ENCODE data around the gene KCNA2. TPM values are rescaled to one million over a fixed set of nuclear protein-coding genes. Genes with fewer than 3 reads are reported as not detected.

The KCNA2 gene
- total RNA-seq = under 1 TPM; 0.19 to 0.64 TPM

DNA sequence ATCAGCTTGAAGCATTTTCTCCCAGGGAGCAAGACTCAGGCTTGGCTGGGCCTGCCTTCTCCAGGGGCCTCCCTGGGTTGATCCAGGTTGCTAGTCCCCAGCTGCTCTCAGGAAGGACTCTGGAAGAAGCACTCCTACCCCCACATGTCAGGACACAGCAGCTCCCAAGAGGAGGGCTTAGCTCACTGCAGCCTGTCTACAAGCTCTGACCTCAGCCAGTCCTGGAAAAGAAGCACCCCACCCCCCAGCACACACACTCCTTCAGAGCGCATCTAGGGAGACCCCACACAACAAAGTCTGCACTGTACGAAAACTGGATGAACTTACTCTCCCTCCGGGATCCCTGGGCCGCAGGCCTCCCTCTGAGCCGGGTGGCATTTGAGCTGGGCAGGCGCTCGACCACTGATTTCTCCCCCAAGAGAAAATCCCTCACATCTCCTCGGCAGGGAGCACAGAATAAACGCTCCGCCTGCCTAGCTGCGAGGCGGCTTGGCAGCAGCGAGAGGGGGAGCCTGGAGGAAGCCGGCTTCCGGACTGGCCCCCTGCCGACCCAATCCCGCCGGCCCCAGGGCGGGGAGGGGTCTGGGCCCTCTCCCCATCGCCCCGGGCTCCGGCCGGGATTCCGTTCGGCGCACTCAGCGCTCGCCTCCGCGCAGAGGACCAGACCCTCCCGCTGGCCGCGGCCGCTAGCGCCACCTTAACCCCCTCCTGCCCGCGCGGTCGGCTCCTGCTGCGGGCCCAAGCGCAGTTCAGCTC, at the start of gene KCNA2:
TSS of gene KCNA2 (minus strand) at position 458 of the 756 bp plus-strand sequence. CDS start 1,576 bp downstream, outside the sequence.
- Mint-ChIP-seq H3K27me3 (ENCODE audit: low read depth) (peaks cover 51% of the 10 kb centered on the region), H3K9me3 (no peaks in the 10 kb centered on the region), H3K36me3 (ENCODE audit: low read depth) (no peaks in the 10 kb centered on the region), H3K4me1 (ENCODE audit: low read depth) (peaks cover 17% of the 10 kb centered on the region), H3K27ac (no peak within 1 kb of the TSS), H3K4me3 (peak within 1 kb of the TSS; percentile 75)
- intact Hi-C loops (cut with micrococcal nuclease) = no loop called here
- CTCF ChIA-PET = interaction anchor here (0.6 to 3.5 kb wide), 16 partner anchors 7 to 779 kb away, joined by 3 to 14 read pairs (median 3); no protein-coding TSS in a partner anchor
- DNase-seq = no peak

GRCh38 chr1:110650609-110651008, 44.5 kb upstream of the KCNA2 start:
- intact Hi-C loops (cut with micrococcal nuclease) = no loop called here
- Mint-ChIP-seq H3K4me3 (no peak overlapping the region), H3K4me1 (ENCODE audit: low read depth) (peaks cover 35% of the 10 kb centered on the region), H3K36me3 (ENCODE audit: low read depth) (peaks cover 4% of the 10 kb centered on the region), H3K9me3 (no peaks in the 10 kb centered on the region), H3K27ac (no peak overlapping the region), H3K27me3 (ENCODE audit: low read depth) (no peaks in the 10 kb centered on the region)
- CTCF ChIA-PET = interaction anchor here (7.4 kb wide), 1 partner anchor 17 kb away, joined by 135 read pairs; no protein-coding TSS in a partner anchor
- DNase-seq = no peak

DNA sequence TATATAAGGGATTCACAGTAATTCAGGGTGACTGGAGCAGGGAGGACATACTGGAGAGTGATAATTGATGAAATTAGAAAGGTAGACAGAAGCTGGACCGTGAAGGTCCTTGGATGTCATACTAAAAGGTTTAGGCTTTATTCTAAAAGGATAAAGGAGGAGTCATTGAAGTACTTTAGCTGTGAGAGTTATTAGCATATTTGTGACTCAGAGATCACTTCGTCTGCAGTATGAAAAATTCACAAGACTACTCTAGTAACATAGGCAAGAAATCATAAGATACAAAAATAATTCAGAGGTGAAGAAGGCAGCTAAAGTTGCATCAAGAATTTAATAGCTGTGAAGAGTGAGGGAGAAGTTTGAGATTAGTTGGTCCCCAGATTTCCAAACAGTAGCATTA, 42.3 kb upstream of the KCNA2 start:
- no peaks in the 10 kb centered on the region for H3K9me3 Mint-ChIP-seq
- DNase-seq = no peak
- H3K27me3 Mint-ChIP-seq (ENCODE audit: low read depth) = no peaks in the 10 kb centered on the region
- H3K36me3 Mint-ChIP-seq (ENCODE audit: low read depth) = no peaks in the 10 kb centered on the region
- H3K27ac Mint-ChIP-seq = no peak overlapping the region
- intact Hi-C loops (cut with micrococcal nuclease) = loop anchor here (5.0 kb wide), 1 partner anchor 629 kb away; no protein-coding TSS in a partner anchor
- CTCF ChIA-PET = interaction anchor here (0.6 to 7.4 kb wide), 7 partner anchors 9 to 117 kb away, joined by 3 to 135 read pairs (median 15); no protein-coding TSS in a partner anchor
- peaks cover 42% of the 10 kb centered on the region for H3K4me1 Mint-ChIP-seq (ENCODE audit: low read depth)
- H3K4me3 Mint-ChIP-seq = no peak overlapping the region

- CTCF ChIA-PET = interaction anchor here (0.9 to 7.4 kb wide), 7 partner anchors 10 to 118 kb away, joined by 3 to 135 read pairs (median 15); partner anchors contain the start of gene KCNA3
- no peak for DNase-seq
- Mint-ChIP-seq H3K27ac (no peak overlapping the region), H3K4me1 (ENCODE audit: low read depth) (peaks cover 47% of the 10 kb centered on the region), H3K36me3 (ENCODE audit: low read depth) (no peaks in the 10 kb centered on the region), H3K27me3 (ENCODE audit: low read depth) (no peaks in the 10 kb centered on the region), H3K9me3 (no peaks in the 10 kb centered on the region), H3K4me3 (peak overlapping the region; percentile 11)
- intact Hi-C loops (cut with micrococcal nuclease) = loop anchor here (1.0 to 5.0 kb wide), 9 partner anchors 10 to 630 kb away; no protein-coding TSS in a partner anchor
Observed at GRCh38 chr1:110647254-110647891, 41.2 kb upstream of the KCNA2 start.

- H3K9me3 Mint-ChIP-seq = no peaks in the 10 kb centered on the region
- CTCF ChIA-PET = interaction anchor here (2.7 to 7.4 kb wide), 6 partner anchors 12 to 135 kb away, joined by 9 to 135 read pairs (median 20); no protein-coding TSS in a partner anchor
- H3K4me3 Mint-ChIP-seq = peak overlapping the region; percentile 28
- H3K27ac Mint-ChIP-seq = no peak overlapping the region
- no peaks in the 10 kb centered on the region for H3K36me3 Mint-ChIP-seq (ENCODE audit: low read depth)
- H3K4me1 Mint-ChIP-seq (ENCODE audit: low read depth) = peaks cover 55% of the 10 kb centered on the region
- no peak for DNase-seq
- H3K27me3 Mint-ChIP-seq (ENCODE audit: low read depth) = no peaks in the 10 kb centered on the region
- intact Hi-C loops (cut with micrococcal nuclease) = loop anchor here (2.0 to 5.0 kb wide), 2 partner anchors 571 to 631 kb away; no protein-coding TSS in a partner anchor
Observed at GRCh38 chr1:110645821-110646735, 39.9 kb upstream of the KCNA2 start.

DNA sequence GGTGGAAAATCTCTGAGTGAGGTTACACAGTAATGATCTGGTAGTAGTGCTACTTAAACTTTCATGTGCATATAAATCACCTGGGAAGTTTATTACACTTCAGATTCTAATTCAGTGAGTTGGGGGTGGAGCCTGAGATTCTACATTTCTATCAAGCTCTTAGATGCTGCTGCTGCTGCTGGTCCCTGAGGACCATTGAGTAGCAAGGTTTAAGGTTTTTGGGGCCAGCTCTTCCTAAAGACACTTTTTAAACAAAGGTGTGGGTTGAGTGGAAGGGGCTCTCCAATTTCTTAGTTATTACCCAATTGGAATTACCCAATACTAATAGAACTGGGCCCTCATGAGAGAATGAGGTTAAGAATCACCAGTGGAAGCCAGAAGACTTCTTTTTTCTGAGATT, 39.1 kb upstream of the KCNA2 start:
- no peak overlapping the region for H3K4me3 Mint-ChIP-seq

GRCh38 chr1:110643879-110644472, 37.8 kb upstream of the KCNA2 start:
- Mint-ChIP-seq H3K9me3 (no peaks in the 10 kb centered on the region), H3K4me1 (ENCODE audit: low read depth) (peaks cover 66% of the 10 kb centered on the region), H3K27ac (no peak overlapping the region), H3K4me3 (no peak overlapping the region), H3K36me3 (ENCODE audit: low read depth) (no peaks in the 10 kb centered on the region), H3K27me3 (ENCODE audit: low read depth) (no peaks in the 10 kb centered on the region)
- intact Hi-C loops (cut with micrococcal nuclease) = no loop called here
- CTCF ChIA-PET = interaction anchor here (0.6 to 7.4 kb wide), 8 partner anchors 8 to 838 kb away, joined by 3 to 135 read pairs (median 3); no protein-coding TSS in a partner anchor
- no peak for DNase-seq

More for the DNA sequence above, 39.1 kb upstream of the KCNA2 start:
- H3K4me1 Mint-ChIP-seq (ENCODE audit: low read depth) = peaks cover 53% of the 10 kb centered on the region
- H3K27ac Mint-ChIP-seq = peak overlapping the region; percentile 54
- no peaks in the 10 kb centered on the region for H3K9me3 Mint-ChIP-seq
- H3K27me3 Mint-ChIP-seq (ENCODE audit: low read depth) = no peaks in the 10 kb centered on the region
- no peaks in the 10 kb centered on the region for H3K36me3 Mint-ChIP-seq (ENCODE audit: low read depth)
- no peak for DNase-seq
- CTCF ChIA-PET = interaction anchor here (1.0 to 7.4 kb wide), 5 partner anchors 11 to 139 kb away, joined by 3 to 135 read pairs (median 10); no protein-coding TSS in a partner anchor
- intact Hi-C loops (cut with micrococcal nuclease) = loop anchor here (5.0 kb wide), 1 partner anchor 632 kb away; no protein-coding TSS in a partner anchor

DNA sequence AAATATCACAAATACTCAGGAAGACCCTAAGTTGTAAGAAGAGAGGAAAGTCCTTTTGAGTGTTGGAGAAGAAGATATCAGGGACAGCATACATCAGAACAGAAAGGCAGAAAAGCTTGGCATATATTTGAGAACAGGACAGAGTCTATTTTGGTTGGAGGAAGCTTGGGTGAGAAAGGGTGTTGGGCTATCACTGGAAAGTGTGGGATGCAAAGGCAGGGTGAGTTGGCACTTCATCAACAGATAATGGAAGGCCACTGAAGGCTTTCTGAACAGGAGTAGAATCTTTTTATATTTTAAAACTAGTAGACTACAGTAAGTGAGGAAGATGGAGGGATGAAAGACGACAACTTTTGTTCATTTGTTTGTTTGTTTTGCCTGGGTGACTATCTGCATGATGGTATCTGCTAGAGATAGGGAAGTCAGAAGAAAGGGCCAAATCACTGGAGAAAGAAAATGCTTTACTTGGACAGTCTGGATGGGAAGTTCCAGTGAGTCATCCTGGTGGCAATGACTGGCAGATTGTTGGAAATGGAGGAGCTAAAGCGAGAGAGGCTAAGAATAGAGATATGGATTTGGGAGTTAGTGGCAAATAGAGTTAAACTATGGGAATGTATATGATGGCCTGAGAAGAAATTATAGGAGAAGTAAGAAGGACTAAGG, 33.7 kb upstream of the KCNA2 start:
- H3K36me3 Mint-ChIP-seq (ENCODE audit: low read depth) = no peaks in the 10 kb centered on the region
- no peak overlapping the region for H3K27ac Mint-ChIP-seq
- H3K27me3 Mint-ChIP-seq (ENCODE audit: low read depth) = no peaks in the 10 kb centered on the region
- H3K4me3 Mint-ChIP-seq = no peak overlapping the region
- intact Hi-C loops (cut with micrococcal nuclease) = loop anchor here (10.0 kb wide), 1 partner anchor 965 kb away; no protein-coding TSS in a partner anchor
- H3K9me3 Mint-ChIP-seq = no peaks in the 10 kb centered on the region
- no peak for DNase-seq
- H3K4me1 Mint-ChIP-seq (ENCODE audit: low read depth) = peaks cover 89% of the 10 kb centered on the region
- CTCF ChIA-PET = no interaction called here

DNA sequence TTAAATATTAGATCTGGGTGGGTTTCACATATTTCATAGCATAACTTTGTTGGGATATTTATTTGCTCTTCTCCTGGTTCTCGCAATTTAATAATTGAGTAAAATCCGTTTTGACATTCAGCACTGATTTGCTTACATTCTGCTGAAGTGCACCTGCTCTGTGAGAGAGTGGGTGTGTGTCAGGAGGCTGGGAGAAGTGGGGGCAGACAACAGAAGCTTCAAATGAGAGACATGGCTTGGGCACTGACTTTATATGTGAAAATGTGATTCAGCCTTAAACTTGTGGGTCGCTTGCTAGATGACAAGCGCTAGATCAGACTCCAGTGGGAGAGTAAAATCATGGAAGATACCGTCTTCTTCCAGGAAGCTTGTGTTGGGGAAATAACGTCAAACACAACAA, 32.4 kb upstream of the KCNA2 start:
- Mint-ChIP-seq H3K9me3 (no peaks in the 10 kb centered on the region), H3K27ac (peak overlapping the region; percentile 42), H3K36me3 (ENCODE audit: low read depth) (no peaks in the 10 kb centered on the region), H3K4me3 (no peak overlapping the region), H3K27me3 (ENCODE audit: low read depth) (no peaks in the 10 kb centered on the region), H3K4me1 (ENCODE audit: low read depth) (peaks cover 90% of the 10 kb centered on the region)
- CTCF ChIA-PET = interaction anchor here (1.0 to 10.8 kb wide), 10 partner anchors 8 to 144 kb away, joined by 3 to 135 read pairs (median 4); no protein-coding TSS in a partner anchor
- intact Hi-C loops (cut with micrococcal nuclease) = loop anchor here (10.0 kb wide), 1 partner anchor 966 kb away; no protein-coding TSS in a partner anchor
- DNase-seq = no peak

DNA sequence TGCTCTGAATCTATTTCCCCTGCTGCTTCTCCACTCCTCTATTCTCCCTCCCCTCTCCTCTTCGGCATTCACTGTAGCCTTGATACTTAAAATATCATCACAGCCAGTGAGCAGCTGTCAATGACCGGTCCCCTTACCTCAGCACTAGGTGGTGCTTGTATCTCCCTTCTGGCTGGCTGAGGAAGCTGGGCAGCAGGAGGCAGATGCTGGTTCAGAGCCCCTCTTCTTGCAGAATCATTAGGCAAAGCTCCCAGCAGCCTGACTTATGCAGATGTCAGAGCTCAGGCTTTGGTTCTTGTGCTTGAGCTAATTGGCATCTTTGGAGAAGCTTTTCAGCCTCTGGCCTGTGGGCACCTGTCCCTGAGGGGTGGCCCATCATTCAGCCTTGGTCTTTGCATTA, 31.9 kb upstream of the KCNA2 start:
- no peak overlapping the region for H3K4me3 Mint-ChIP-seq
- H3K4me1 Mint-ChIP-seq (ENCODE audit: low read depth) = peaks cover 91% of the 10 kb centered on the region
- intact Hi-C loops (cut with micrococcal nuclease) = loop anchor here (10.0 kb wide), 1 partner anchor 967 kb away; no protein-coding TSS in a partner anchor
- no peaks in the 10 kb centered on the region for H3K9me3 Mint-ChIP-seq
- CTCF ChIA-PET = interaction anchor here (1.0 to 10.8 kb wide), 10 partner anchors 9 to 144 kb away, joined by 3 to 135 read pairs (median 4); no protein-coding TSS in a partner anchor
- no peak for DNase-seq
- no peaks in the 10 kb centered on the region for H3K27me3 Mint-ChIP-seq (ENCODE audit: low read depth)
- no peaks in the 10 kb centered on the region for H3K36me3 Mint-ChIP-seq (ENCODE audit: low read depth)
- H3K27ac Mint-ChIP-seq = no peak overlapping the region
